GM19025 (cell line): ENCODE data around the gene RHOC.
A peak's percentile ranks its signal among the peaks of the same experiment; 100 is the strongest.
"Not testable (repeated sequence)": the region's sequence is repeated elsewhere in the genome, so short reads cannot be mapped to it uniquely, and the experiment has no call there.

Source experiments
- ATAC-seq: cut with Tn5 transposase; IDR thresholded peaks from one replicate; pipeline ENCODE4 v1.9.1; 2021; ENCODE audit warnings: mild to moderate bottlenecking, low read depth, moderate library complexity; ENCODE audit not compliant: unreplicated experiment

RHOC gene

DNA sequence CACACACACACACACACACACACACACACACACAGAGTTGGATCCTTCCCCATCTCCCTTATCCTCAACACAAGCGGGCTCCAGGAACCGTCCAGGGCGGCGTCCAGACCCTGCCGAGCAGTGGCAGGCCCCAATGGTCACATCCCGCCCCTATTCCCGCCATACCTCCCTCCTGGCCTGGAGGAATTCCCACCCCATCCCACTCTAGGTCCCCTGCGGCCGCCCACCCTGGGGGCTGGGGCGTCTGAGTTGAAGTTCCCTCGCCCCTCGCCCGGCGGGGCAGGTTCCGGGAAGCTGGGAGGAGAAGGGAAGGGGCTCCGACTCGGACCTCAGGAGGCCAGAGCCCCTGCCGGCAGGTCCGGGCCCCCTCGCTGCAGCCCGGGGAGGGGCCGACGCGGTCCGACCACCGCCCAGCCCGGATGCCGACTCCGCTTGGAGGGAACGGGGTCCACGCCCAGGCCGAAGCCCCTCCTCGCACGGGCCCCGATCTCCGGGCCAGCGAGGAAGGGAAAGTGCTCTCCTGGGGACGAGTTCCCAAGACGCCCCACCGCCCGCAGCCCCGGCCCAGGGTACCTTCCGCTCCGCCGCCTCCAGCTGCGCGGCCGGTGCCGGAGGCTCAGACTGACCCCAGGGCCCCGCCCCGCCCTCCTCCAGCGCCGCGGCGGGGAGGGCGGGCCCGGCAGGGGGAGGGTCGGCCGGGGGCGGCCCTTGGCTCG, at the start of gene RHOC:
Gene RHOC, minus strand, starts transcription at position 623 of the 716 bp plus-strand sequence. CDS start 3,328 bp downstream, outside the sequence.
- ATAC-seq = peak; percentile 74

DNA sequence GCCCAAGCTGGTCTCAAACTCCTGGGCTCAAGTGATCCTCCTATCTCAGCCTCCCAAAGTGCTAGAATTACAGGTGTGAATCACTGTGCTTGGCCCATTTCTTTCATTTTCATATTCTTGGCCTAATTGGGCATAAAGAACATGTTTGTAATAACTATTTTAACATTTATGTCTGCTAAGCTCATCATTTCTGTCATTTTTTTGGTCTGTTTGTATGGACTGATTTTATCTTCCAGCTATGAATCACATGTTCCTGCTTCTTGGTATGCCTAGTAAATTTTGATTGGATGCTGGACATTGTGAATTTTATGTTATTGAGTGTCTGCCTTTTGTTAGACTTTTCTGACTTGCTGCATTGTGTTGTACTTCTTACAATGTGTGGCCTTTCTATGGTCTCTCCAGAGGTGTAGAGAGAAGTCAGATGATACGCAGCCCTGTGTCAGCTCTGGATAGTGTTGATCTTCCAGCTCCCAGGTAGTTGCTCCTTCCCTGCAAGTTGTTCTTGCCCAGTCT, 47.2 kb upstream of the RHOC start:
- ATAC-seq = no peak

DNA sequence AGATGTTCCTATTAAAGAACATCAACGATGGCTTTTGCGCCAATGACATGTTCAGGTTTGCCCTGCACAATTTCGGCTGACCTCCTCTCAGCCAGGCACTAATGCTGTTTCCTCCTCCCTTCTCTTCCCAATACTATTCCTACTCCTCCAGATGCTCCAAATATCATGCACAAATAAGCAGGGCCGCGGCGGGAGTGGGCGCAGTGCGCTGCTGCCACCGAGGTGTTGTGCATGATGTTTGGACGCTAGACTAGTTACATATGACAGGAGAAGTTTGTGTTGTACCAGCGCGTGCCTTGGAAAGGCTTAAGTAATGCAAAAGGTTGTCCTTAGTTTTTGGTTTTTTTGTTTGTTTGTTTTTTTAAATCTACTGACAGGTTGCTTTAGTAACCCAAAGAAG, 41.5 kb upstream of the RHOC start:
- ATAC-seq = no peak

DNA sequence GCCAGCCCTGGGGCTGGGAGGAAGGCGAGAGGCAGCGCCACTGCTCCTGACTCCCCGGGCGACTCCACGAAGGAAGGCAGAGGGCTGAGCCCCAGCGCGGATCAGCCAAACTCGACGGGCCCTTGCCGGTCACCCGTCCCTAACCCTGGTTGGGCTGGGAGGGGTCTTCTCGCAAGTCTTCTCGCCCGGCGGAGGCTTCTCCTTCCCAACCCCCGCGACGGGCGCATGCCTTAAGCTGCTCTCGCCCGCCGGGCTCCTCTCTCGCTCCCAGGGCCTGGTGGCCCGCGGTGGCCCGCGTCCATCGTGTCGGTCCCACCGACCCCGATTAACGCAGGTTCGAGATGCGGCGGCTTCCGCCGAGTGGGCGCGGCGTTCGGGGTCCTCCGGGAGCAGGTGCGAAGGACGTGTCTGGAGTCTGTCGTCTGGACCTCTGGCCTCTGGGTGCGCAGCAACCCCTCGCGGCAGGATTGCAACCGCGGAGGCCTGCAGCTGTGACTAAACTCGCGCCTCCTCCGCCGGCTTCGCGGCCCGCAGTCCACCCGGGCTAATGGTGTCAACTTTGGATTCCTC, 37.2 kb upstream of the RHOC start:
- ATAC-seq = no peak

DNA sequence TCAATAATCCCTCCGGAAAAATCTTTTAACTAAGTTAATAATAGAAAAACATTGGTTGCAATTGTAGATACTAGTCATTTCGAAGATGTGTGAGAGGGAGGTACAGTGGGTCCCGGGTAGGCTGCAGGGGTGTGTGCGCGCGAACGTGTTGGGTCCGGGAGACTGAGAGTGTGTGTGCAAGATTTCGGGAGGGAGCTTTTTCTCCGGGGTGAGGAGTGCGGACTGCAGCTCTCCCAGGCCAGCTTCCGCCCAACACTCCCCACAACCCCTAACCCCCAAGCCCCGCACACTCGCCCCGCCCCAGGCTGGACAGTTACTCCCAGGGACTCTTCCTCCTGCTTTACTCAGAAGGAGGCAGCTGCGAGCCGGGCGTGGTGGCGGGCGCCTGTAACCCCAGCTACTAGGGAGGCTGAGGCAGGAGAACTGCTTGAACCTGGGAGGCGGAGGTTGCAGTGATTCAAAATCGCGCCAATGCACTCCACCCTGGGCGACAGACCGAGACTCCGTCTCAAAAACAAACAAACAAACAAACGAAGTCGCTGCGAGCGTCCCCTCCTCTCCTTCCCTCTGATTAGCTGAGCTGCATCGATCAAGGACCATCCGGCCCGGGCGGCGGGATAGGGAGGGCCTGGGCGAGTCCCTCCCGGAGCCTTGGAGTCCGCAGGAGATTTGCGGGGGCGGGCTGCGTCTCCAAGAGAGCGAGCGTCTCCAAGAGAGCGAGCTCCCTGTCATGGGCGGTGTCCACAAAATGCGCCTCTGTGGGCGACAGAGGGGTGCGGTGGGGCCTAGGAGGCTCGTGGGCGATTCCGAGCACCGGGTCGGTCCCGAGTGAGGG, 36.5 kb upstream of the RHOC start:
- no peak for ATAC-seq

DNA sequence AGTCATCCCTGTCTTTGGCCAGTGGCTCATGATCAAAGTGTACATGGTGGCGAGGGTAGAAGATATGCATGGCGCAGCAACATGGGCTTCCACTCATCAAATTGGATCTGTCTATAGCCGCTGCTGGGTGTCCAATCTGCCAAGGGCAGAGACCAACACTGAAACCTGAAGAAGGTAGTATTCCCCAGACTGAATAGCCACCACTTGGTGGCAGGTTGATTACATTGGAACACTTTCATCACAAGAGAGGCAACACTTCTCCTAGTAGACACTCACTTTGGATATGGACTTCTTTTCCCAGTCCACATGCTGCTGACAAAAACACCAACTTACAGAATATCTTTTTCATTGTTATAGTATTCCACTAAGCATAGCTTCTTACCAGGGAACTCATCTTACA, 30.6 kb upstream of the RHOC start:
- no peak for ATAC-seq

DNA sequence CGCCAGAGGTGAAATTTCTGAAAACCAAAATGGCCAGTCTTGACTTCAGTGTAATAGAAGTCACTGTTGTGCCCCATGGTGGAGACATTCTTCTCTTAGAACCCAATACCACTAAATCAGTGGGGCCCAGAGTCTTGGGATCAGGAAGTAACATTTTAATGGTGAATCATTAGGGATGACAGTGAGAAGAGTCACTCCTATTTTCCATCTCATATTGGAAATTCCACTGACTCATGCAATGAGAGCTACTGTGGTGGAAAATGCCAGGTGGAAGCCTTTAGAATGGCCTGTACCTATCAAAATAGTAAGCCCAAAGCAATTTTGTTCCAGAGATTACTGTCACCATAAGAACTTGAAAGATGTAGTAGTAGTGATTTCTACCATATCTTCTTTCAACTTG, 28.8 kb upstream of the RHOC start:
- ATAC-seq = no peak

DNA sequence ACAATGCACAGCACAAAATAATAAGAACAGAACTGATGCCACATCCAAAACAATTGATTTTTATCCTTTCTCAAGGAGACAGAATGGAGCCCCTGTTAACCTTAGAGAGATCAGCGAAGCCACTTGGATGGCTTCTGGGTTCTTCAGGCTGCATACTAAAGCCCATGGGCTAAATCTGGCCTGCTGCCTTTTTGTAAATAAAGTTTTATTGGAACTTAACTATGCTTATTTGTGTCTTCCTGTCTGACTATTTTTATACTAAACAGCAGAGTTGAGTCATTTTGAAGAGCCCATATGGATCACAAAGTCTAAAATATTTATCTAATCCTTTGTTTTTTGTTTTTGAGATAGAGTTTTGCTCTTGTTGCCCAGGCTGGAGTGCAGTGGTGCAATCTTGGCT, 24.5 kb upstream of the RHOC start:
- ATAC-seq = no peak

DNA sequence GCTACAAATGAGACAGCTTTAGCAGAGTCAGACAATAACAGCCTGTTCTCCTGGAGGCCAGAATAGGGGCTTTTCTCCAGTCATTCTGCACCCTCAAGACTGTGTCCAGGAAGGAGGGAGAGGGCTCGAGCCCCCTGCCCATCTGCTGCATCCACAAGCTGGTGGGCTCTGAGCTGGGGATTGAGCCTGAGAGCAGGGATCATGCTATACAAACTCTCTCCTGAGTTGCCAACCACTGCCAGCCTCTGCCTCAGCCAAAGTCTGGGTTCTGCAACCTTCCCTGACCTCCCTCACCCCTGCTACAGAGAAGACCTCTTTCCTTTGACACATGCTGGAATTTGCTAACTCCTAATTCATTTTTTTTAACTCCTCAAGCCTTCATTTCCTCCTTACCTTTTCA, 23.0 kb upstream of the RHOC start:
- no peak for ATAC-seq

DNA sequence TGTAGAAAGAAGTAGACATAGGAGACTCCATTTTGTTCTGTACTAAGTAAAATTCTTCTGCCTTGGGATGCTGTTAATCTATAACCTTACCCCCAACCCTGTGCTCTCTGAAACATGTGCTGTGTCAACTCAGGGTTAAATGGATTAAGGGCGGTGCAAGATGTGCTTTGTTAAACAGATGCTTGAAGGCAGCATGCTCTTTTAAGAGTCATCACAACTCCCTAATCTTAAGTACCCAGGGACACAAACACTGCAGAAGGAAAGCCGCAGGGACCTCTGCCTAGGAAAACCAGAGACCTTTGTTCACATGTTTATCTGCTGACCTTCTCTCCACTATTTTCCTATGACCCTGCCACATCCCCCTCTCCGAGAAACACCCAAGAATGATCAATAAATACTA, 22.1 kb upstream of the RHOC start:
- ATAC-seq = not testable (repeated sequence)

DNA sequence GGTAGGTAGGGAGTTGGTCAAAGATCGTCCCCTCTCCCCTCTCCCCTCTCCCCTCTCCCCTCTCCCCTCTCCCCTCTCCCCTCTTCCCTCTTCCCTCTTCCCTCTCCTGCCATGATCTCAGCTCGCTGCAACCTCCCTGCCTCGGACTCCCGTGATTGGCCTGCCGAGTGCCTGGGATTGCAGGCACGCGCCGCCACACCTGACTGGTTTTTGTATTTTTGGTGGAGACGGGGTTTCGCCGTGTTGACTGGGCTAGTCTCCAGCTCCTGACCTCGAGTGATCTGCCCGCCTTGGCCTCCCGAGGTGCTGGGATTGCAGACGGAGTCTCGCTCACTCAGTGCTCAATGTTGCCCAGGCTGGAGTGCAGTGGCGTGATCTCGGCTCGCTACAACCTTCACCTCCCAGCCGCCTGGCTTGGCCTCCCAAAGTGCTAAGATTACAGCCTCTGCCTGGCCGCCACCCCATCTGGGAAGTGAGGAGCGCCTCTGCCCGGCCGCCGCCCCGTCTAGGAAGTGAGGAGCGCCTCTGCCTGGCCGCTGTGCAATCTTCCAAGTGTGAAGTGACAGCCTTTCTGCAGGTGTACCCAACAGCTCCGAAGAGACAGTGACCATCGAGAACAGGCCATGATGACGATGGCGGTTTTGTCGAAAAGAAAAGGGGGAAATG, 21.5 kb upstream of the RHOC start:
- ATAC-seq = not testable (repeated sequence)

DNA sequence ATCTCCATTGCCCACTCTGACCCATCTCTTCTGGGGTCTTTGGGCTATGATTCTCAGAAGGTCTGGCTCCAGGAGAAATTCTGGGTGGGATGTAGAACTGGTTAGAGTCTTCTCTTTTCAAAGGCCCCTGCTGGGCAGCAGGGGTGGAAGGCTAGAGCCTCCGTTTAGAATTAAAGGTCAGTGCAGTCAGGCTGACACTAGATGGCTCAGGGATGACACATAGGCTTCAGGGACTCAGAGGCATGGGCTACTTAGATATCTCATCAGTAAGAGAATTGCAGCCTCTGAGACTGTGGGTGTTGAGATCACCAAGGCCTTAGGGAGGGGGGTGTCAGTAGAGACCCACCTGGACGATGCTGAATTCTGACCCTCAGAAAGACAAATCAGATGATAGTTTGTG, 20.8 kb upstream of the RHOC start:
- no peak for ATAC-seq

DNA sequence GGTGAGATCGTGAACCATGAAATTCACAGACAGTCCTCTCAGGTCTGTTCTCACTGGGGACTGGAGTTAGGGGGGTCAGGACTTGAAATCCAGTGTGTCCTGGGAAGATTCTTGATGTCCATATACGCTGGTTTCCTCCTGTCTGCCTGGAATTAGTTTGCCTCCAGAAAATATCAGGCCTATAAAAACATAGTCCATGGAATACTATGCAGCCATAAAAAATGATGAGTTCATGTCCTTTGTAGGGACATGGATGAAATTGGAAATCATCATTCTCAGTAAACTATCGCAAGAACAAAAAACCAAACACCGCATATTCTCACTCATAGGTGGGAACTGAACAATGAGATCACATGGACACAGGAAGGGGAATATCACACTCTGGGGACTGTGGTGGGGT, 17.3 kb upstream of the RHOC start:
- not testable (repeated sequence) for ATAC-seq

DNA sequence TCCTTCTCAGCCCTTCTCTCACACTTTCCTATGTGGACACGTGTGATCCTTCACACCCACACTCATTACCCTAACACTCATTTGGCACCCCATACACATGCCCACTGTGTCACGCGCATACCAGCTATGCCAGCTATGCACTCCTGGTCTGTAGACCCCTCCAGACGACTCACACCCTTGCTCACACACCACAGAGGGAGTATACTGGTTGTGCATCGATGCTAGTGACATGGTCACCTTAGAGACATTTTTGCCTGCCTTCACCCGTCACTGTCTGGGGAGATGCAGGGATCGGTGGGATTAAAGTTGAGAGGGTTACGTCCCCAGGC, 16.5 kb upstream of the RHOC start:
- ATAC-seq = no peak

DNA sequence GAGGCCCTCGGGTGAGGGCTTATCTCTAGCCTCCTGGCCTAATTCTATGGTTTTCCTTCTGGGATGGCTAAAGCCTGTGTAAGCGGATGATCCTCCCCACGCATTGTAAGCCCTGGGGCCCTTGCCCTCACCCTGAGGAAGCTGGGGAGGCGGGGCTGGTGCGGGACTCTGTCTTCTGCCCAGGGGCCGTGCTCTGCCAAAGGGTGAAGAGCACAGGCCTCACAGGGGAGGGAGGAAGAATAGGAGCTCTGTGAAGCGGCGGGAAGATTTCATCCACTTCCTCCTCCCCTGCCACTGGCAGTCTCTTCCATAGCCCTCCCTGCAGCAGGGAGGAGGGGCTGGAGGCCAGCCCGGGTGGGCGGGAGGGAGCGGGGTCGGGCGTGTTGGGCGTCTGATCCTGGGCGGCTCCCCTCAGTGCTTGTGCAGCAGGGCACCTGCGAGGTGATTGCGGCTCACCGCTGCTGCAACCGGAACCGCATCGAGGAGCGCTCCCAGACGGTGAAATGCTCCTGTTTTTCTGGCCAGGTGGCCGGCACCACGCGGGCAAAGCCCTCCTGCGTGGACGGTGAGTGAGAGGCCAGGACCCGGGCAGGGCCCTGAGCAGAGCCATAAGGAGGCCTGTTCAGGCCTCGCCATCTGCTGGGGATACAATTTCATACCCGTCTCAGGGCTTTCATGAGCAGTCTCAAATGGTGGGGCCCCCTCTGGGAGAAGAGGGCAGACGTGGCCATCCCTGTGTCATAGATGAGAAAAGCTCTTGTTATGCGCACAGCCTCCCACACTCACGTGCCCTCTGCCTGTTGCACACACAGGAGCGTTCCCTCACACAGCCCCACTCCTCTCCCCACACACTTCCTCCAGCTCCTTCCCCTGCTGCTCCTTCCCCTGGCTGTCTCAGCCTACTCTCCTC, 15.9 kb upstream of the RHOC start:
- ATAC-seq = no peak

DNA sequence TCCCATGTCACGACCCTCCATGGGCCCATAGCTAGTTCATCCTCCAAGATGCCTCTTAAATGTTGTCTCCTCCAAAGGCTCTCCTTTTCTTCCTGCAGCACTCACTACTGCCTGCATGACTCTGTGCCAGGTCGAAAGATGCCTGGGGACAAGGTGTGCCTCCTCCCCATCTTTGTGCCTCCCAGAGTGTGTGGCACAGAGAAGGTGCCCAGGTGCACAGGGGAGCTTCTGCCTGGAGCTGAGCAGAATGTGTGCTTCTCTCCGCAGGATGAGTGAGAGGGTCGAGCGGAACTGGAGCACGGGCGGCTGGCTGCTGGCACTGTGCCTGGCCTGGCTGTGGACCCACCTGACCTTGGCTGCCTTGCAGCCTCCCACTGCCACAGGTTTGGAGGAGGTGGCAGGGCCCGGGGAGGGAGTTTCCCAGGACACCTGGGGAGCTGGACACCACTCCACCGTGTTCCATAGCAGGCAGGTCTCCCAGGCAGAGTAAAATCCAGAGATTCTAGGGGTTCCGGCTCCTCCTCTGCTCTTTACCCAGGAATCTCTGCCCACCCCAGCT, 15.1 kb upstream of the RHOC start:
- ATAC-seq = no peak

DNA sequence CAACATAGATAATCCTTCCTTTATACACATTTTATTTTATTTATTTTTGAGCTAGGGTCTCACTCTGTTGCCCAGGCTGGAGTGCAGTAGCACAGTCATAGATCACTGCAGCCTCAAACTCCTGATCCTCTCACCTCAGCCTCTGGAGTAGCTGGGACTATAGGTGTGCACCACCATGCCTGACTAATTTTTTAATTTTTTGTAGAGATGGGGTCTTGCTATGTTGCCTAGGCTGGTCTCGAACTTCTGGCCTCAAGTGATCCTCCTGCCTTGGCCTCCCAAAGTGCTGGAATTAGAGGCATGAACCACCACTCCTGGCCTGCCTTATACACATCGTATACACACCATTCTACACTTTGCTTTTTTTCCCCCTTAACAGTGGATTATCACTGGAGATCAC, 14.4 kb upstream of the RHOC start:
- ATAC-seq = not testable (repeated sequence)

DNA sequence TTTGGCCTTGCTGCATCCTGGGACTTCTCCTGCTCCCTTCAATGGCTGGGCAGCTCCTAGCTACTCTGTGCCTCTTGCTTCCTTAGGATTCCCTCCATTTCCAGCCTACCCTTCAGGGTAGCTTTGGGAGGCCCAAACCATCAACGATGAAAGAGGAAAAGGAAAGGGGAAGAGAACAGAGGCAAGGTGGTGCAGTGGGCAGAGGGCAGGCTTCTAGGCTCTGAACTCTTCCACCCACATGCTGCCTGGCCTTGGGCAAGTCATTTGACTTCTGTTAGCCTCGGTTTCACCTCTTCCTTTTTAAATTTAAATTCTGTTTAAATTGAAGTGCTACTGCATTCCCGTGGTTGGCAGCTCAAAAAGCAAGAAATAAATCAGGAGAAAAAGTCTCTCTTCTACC, 13.9 kb upstream of the RHOC start:
- ATAC-seq = no peak

DNA sequence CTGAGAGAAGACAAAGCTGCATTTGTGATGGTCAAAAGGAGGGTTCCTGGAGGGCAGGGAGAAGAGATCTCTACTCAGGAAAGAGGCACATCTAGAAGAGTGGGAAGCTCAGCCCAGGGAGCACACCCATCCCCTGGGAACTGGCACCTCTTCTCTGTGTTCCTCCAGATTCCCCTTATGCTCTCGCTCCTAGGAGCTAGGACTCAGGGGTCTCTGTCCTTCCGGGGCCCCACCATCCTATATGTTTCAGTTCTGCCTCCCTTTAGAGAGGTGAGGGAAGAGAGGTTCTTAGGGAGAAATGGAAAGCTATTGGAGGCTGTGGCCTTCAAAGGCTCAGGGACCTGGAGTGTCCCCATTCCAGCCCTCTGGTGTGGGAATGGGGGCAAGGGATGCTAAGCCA, 12.8 kb upstream of the RHOC start:
- ATAC-seq = no peak
